ELR (cell line): Measurements from ENCODE around the gene SLC26A6.
A peak's percentile ranks its signal among the peaks of the same experiment; 100 is the strongest.

Experiments used
- DNase-seq: peaks from one replicate; pipeline ENCODE4 v3.0.0-alpha.2; 2015; ENCODE audit warnings: low read depth

Gene SLC26A6

DNA sequence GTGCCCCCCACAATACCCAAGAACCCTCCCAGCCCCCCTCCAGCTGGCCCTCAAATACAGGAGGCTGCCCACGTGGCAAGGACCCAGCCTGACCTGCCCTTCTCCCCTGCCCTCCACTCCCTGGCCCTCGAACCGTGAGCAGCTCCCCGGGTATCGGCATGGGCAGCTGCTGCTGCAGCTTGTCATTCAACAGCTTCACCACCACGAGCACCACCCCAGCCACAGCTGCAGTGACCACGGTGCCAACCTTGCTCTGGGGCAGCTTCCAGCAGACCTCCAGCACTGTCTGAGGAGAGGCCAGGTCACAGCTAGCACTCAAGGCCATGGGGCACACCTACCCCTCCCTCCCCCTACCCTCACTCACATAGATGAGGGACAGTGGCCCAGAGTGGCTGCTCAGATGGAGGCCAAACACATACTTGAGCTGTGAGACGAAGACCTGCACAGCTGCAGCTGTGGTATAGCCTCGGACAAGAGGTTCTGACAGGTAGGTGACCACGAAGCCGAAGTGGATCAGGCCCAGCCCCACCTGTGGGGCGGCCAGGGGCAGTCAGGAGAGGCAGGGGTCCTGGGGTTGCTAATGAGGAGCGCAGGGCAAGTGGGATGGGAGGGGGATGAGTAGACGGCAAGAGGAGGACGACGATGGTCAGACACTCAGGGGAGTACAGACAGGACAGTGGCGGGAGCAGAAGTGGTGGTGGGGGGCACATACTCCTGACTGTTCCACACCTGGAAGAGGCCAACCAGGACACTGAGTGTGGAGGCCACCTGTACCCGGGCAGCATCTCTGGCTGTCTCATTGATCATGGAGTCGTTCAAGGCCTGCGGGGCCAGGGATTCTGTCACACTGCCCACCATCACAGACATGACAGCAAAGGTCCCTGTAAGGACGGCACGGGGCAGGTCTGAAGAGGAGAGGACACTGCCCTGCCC, 3.5 kb downstream of the SLC26A6 start:
- no peak for DNase-seq

DNA sequence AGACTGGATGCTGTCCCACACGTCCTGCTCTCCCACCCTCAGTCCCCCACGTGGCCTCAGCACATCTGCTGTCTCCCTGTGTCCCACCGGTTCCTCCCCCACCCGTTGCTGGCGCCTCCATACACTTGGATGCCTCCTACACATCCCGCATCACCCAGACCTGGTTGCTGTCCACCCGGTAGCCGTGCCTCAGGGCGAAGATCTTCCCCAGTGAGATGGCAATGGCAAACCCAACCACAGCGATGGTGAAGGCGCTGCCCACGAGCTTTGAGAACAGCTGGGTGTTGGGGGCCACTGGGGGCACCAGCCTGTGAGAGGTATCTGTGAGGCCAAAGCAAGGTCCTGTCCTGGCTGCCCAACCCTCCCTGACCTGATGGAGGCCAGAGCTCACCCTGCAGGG, 4.4 kb downstream of the SLC26A6 start:
- DNase-seq: no peak

DNA sequence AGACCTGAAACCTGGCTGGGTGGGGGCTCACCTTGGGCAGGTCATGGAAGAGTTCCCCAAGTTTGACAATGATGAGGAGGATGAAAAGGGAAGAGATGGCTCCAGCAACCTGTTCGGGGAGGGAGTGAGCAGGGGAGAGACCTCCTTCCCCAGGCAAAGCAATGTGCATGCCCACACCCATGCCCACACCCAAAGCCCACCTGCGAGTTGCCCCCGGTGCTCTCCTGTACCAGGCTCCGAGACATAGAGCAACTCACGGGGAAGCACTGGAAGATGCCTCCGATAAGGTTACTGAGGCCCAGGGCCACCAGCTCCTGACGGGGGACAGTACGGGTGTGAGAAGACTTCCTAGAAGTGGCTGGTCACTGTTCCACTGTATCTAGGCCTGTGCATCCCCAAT, 4.9 kb downstream of the SLC26A6 start:
- DNase-seq: no peak

DNA sequence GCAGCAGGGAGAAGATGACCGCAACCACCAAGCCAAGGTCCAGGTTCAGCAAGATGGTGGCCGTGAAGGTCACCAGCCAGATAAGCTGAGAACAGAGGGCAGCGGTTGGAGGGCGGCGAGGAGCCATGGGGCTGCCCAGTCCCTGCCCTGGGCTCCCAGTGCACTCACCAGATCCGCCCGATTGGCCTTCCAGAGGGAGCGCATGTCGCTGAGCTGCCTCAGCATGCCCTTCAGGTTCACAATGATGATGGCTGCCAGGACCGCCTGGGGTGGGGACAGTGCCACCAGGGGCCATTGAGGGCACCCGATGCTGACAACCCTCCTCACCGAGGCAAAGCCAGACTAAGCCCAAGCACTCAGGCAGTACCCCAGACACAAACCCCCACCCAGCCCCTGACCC, 5.4 kb downstream of the SLC26A6 start:
- DNase-seq: no peak

DNA sequence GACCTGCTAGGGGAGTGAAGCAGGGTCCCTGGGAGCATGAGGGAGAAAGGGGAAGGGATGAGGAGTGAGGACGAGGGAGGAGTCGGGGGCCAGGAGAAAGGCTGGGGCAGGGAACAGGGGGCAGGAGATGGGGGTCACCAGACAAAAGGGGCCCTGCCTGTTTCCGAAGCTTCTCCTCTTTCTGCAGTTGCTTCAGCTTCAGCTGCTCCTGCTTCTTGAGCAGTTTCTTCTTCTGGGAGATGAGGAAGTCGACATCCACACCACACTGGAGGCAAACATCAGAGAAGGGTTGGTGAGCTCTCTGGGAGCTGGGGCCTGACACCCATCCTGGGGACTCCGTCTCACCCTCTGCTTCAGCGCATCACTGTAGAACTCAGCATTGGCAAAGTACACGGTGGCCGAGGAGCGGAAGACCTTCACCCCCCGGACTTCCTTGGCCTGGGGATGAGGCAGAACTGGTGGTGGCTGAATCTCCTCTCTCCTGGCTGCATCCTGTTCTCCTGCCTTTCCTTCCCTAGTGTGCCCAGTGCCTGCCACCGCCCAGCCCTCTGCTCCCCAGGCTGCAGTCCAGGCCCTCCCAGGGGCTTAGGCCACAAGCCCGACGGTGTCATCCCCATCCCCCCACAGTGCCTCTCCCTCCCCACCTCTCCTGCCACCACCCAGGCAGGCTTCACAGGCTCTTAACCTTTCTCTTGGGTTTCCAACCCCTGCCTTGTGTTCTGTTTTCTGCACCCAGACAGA, 6.8 kb downstream of the SLC26A6 start:
- DNase-seq: no peak

GRCh38 chr3:48625600-48625999, 9.7 kb downstream of the SLC26A6 start:
- no peak for DNase-seq

DNA sequence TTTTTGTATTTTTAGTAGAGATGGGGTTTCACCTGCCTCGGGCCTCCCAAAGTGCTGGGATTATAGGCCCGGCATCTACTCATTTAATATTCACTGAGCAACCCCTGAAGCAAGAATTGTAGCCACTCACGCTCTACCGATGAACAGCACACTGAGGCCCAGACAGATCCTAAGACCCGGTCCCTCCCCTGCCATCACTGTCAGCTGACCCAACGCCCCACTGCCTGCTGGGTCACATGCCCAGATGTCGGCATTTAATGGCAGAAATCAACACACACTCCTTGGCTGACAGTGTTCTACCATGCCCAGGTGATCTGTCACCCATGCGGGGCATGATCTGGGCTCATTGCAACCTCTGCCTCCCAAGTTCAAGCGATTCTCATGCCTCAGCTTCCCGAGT, 10.5 kb downstream of the SLC26A6 start:
- DNase-seq: no peak

GRCh38 chr3:48623851-48624547, 11.3 kb downstream of the SLC26A6 start:
- DNase-seq: no peak

DNA sequence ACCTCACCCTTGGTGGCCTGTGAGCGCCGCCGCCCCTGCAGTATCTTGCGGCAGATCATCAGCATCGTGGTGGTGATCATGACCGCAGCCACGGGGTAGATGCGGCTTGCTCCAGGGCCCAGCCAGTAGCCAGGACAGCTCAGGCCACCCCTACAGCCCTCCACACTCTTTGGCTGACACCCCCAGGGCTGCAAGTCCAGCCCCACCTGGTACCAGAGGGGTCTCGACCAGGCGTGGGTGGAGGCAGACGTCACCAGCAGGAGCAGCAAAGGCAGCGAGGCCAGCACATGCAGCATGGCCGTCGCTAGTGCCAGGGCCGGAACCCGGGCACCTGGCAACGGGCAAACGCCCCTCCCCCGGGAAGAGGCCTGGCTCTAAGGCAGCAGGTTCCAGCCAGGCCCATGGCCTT, 13.8 kb downstream of the SLC26A6 start, which contains the start of gene TMEM89:
Gene TMEM89, minus strand, starts transcription at position 309 of the 409 bp plus-strand sequence. Its CDS starts 13 bp downstream, at position 296.
- DNase-seq: no peak

DNA sequence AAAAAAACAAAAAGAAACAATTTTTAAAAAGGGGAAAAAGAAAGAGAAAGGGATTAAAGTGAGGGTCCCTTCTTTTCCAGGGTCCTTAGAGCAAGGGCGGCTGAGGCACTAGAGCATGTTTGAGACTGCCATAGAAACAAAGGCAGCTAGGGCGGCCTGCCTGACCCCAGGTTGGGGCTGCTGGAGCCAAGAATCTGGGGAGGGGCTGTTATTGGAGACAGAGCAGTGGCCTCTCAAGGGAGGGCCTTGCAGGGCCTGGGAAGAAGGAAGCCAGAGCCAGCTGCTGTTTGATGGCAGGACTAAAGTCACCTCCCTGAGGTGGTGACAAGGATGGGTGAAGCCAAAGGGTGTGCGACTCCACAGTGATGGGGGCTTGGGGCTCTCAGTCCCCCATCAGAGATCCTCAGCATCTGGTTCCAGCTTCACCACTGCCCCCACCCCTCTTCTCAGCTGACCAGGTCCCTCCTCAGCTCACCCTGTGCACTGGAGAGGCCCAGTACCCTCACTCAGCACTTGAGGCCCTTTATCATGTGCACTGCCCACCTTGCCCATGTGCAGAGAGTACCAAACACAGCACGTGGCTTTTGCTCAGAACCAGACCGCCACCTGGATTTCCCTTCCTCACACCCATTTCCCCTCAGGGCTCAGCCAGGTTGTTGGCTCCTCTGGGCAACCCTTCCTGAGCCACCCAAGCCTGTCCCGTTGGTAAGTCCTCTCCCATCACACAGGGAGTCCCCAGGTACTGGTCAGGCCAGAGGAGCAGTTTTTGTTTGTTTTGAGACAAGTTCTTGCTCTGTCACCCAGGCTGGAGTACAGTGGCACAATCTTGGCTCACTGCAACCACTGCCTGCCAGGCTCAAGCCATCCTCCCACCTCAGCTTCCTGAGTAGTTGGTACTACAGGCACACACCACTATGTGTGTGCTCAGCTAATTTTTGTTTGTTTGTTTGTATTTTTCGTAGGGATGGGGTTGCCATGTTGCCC, 15.4 kb downstream of the SLC26A6 start:
- DNase-seq: no peak

- DNase-seq: no peak
Measured at GRCh38 chr3:48617559-48617958, 17.7 kb downstream of the SLC26A6 start.

GRCh38 chr3:48614044-48614443, 21.2 kb downstream of the SLC26A6 start:
- peak; percentile 83 for DNase-seq

GRCh38 chr3:48612309-48612708, 23.0 kb downstream of the SLC26A6 start:
- DNase-seq: no peak

DNA sequence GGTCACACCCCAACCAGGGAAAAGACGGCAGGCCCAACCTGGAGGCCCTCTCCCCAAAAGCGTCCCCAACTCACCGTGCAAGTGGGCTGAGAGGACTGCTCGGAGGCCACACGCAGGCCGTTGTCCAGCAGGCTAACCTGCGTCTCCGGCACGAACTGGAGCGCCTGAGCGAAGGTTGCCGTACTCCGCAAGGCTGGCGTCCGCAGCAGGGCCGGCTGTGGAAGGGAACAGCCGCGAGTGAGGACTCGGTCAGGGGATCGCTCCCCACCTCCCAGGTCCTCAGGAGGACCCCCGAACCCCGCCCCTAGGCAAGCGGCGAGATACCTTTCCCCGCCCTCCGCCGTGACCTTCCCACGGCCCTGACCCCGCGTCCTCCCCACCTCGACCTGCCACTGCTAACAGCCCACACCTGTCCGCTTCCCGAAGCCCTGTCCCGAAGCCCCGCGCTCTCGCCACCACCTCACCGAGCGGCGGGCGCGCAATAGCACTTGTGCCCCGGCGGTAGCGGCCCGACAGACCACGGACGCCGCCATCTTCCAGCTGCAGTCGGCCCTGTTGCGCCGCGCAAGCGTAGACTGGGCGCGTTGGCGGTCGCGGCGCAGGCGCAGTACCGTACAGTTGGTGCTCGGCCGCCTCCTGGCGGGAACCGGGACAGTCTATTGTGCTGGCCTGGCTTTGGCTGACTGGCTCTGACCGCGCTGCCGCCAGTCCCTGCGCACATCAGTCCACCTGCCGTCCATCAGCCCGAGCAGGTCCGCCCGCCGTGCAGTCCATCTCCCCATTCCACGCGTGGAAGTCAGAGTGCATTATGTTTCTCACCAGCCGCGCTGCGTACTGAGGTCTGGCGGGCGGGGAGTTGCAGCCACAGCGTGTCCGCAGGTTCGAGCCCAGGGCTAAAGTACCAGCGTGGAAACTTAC, 25.9 kb downstream of the SLC26A6 start, which contains the start of gene UQCRC1:
Gene UQCRC1, minus strand, starts transcription at position 559 of the 918 bp plus-strand sequence. Its CDS starts 26 bp downstream, at position 533.
- DNase-seq: peak; percentile 91

DNA sequence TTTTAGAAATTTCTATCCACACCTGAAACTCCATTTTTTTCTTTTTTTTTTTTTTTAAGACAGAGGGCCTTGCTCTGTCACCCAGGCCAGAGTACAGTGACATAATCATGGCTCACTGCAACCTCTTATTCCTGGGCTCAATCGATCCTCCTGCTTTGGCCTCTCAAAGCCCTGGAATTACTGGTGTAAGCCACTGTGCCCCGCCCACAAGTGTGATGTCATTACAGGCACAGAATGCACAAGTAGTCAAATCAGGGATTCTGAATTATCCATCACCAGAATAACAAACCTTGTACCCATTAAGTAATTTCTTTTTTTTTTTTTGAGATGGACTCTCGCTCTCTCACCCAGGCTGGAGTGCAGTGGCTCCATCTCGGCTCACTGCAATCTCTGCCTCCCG, 27.7 kb downstream of the SLC26A6 start:
- DNase-seq: peak; percentile 37

DNA sequence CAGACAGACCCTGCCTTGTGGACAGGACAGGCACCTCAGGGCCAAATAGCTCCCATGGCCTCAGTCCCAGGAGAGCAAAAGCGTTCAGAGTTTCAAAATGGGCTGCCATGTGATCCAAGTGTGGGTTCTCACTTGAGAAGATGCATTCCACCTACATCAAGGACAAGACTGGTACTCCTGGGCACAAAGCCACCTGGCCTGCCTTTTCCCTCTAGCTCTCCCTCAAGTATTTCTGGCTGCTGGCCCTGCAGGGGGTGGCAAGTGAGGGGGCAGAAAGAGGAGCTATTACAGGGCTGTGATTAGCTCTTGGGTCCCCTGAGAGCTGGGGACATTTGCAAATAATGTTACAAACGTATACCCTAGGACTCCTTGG, 33.7 kb downstream of the SLC26A6 start:
- DNase-seq: no peak

DNA sequence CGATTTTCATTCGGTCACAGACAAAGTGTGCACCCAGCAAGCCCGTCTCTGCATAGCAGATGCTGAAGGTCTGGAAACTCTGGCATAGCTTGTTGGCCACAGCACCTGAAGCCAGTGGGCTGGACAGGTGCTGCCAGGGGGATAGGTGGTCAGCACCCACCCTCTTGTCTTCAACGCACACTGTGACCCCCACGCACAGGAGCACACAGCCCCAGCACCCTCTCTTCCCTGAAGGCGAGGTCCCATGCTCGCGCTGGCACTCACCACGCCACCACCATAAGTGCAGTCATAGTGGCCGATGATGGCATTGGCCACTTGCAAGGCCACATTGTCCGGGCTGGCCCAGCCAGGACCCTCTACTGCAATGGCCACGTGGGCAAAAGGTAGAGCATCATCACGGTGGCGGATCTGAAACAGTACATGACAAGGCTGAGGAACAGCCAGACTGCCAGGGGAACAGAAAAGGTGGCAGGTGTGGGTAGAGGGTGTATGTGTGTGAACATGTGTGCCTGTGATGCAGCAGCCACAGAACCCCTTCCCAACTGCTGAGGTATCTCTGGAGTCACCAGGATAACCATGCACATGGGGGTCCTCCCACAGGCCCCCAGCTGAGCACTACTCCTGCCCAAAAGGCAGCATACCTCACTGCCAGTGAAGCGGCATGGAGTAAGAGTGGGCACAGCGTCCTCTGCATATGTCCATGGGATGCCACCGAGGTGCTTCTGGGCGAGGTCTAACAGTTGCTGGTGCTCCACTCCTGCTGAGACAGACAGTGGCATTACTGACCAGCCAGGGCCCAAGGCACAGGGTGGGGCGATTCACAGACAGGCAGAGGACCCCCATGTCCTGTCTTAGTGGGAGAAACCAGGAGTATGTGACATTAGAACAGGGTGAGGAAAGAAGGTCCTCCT, 34.3 kb downstream of the SLC26A6 start:
- no peak for DNase-seq

GRCh38 chr3:48599509-48600285, 35.6 kb downstream of the SLC26A6 start:
- DNase-seq: no peak
